NCI-H345 treated with DMSO at 0.1 percent for 48 hours (cell line): ENCODE results near the gene SLAMF9.

ENCODE experiments used
- DNase-seq: peaks from one replicate; lab custom pipeline; 2025; ENCODE audit not compliant: unreplicated experiment; lab: John Stamatoyannopoulos, UW

The SLAMF9 gene

GRCh38 chr1:159935305-159935704, 18.7 kb downstream of the SLAMF9 start:
- DNase-seq = no peak

- DNase-seq = no peak
Measured at GRCh38 chr1:159934136-159935039, 19.6 kb downstream of the SLAMF9 start.

GRCh38 chr1:159933347-159933746, 20.7 kb downstream of the SLAMF9 start:
- no peak for DNase-seq

- DNase-seq = no peak
Measured at GRCh38 chr1:159932296-159933285, 21.4 kb downstream of the SLAMF9 start.

- DNase-seq = no peak
Measured at GRCh38 chr1:159931795-159932173, 22.3 kb downstream of the SLAMF9 start.

GRCh38 chr1:159931101-159931794, 22.8 kb downstream of the SLAMF9 start:
- no peak for DNase-seq

GRCh38 chr1:159930634-159931033, 23.4 kb downstream of the SLAMF9 start:
- DNase-seq = no peak

GRCh38 chr1:159930216-159930615, 23.8 kb downstream of the SLAMF9 start:
- DNase-seq = no peak

- DNase-seq = no peak
Measured at GRCh38 chr1:159929155-159930051, 24.6 kb downstream of the SLAMF9 start.

GRCh38 chr1:159928491-159929050, 25.5 kb downstream of the SLAMF9 start:
- no peak for DNase-seq

GRCh38 chr1:159927849-159928431, 26.1 kb downstream of the SLAMF9 start:
- DNase-seq = no peak

GRCh38 chr1:159927211-159927848, 26.7 kb downstream of the SLAMF9 start:
- no peak for DNase-seq

GRCh38 chr1:159925719-159926078, 28.3 kb downstream of the SLAMF9 start:
- no peak for DNase-seq

- DNase-seq = no peak
Measured at GRCh38 chr1:159924791-159925718, 29.0 kb downstream of the SLAMF9 start, which contains the start of gene TAGLN2. TSS of gene TAGLN2 (minus strand) at chr1:159925507. CDS start at chr1:159920509, 4,998 bp downstream.

GRCh38 chr1:159924025-159924790, 29.8 kb downstream of the SLAMF9 start:
- no peak for DNase-seq

GRCh38 chr1:159923203-159924024, 30.6 kb downstream of the SLAMF9 start:
- DNase-seq = no peak
